GM12878 (cell line): ENCODE results near the gene ATP5F1B. TPM values are rescaled to one million over a fixed set of nuclear protein-coding genes. Genes with fewer than 3 reads are reported as not detected.
A peak's percentile ranks its signal among the peaks of the same experiment; 100 is the strongest.

ENCODE experiments used
- BACH1 ChIP-seq: fragments of 450-650 bp; IDR thresholded peaks from 2 replicates; pipeline ENCODE4 v1.6.1; 2017; ENCODE audit warnings: mild to moderate bottlenecking, borderline replicate concordance
- GATAD2B ChIP-seq: fragments of 450-650 bp; conservative IDR thresholded peaks from 2 replicates; pipeline ENCODE4 v1.6.1; 2017; ENCODE audit warnings: low read depth, mild to moderate bottlenecking, moderate library complexity
- IRF3 ChIP-seq: fragments of 450-650 bp; IDR thresholded peaks from 2 replicates; pipeline ENCODE4 v1.6.1; 2014; ENCODE audit warnings: mild to moderate bottlenecking
- NFIC ChIP-seq: IDR thresholded peaks from 2 replicates; pipeline ENCODE4 v1.6.1; 2012; ENCODE audit warnings: low read depth, mild to moderate bottlenecking, inconsistent platforms, low read length, moderate library complexity
- NFYB ChIP-seq: IDR thresholded peaks from 2 replicates; pipeline ENCODE4 v1.6.1; 2011; ENCODE audit warnings: low read depth, mild to moderate bottlenecking, low read length, improper control_type of control experiment, moderate library complexity; ENCODE audit not compliant: insufficient read depth
- NKRF ChIP-seq: fragments of 450-650 bp; conservative IDR thresholded peaks from 2 replicates; pipeline ENCODE4 v1.6.1; 2017; ENCODE audit warnings: mild to moderate bottlenecking, moderate library complexity
- PAX8 ChIP-seq: fragments of 450-650 bp; IDR thresholded peaks from 2 replicates; pipeline ENCODE4 v1.6.1; 2017; ENCODE audit warnings: mild to moderate bottlenecking, moderate library complexity
- POLR2A ChIP-seq: IDR thresholded peaks from 2 replicates; pipeline ENCODE4 v1.6.1; 2011; ENCODE audit warnings: low read depth, mild to moderate bottlenecking, low read length
- RFX5 ChIP-seq: IDR thresholded peaks from 2 replicates; pipeline ENCODE4 v1.6.1; 2011; ENCODE audit warnings: low read depth, low read length, improper control_type of control experiment
- RUNX3 ChIP-seq: IDR thresholded peaks from 2 replicates; pipeline ENCODE4 v1.6.1; 2012; ENCODE audit warnings: low read length, inconsistent platforms
- TCF3 ChIP-seq: IDR thresholded peaks from 2 replicates; pipeline ENCODE4 v1.6.1; 2012; ENCODE audit warnings: low read depth, mild to moderate bottlenecking, low read length, borderline replicate concordance; ENCODE audit not compliant: insufficient read depth
- ZBTB33 ChIP-seq: fragments of 450-650 bp; IDR thresholded peaks from 2 replicates; pipeline ENCODE4 v1.6.1; 2017; ENCODE audit warnings: mild to moderate bottlenecking
- ZNF207 ChIP-seq: fragments of 450-650 bp; IDR thresholded peaks from 2 replicates; pipeline ENCODE4 v1.6.1; 2014; ENCODE audit warnings: antibody characterized with exemption, mild to moderate bottlenecking, borderline replicate concordance
- ZNF384 ChIP-seq: IDR thresholded peaks from 2 replicates; pipeline ENCODE4 v1.6.1; 2012; ENCODE audit warnings: low read depth, mild to moderate bottlenecking, low read length, improper control_type of control experiment, borderline replicate concordance
- polyA plus RNA-seq, 11 experiments: library from polyadenylated mRNA; depleted of rRNA in 4 of 11; unstranded in 6 of 11; stranded (reverse) in 5 of 11; fragments of >200 nt; fragmentation: Nextera tagmentation in 4 of 11; fragmentation: Illumina TruSeq in 1 of 11; extraction: Ambion mirVana in 4 of 11; extraction: Trizol in 1 of 11; gene quantifications; 1 replicate in 1 of 11; 2 replicates in 10 of 11; pipeline versions ENCODE4 v1.2.1 to v1.2.3, GENCODE V29; 2011 to 2016; ENCODE audit warnings: inconsistent platforms in 2 of 11, missing spikeins in 2 of 11, low read depth in 1 of 11
- total RNA-seq, 4 experiments: library from RNA; depleted of rRNA in 3 of 4; stranded (reverse); fragments of >200 nt in 3 of 4; fragmentation: Illumina TruSeq in 1 of 4; extraction: Trizol in 1 of 4; gene quantifications; 2 replicates each; pipeline versions ENCODE4 v1.2.1 to v1.2.3, GENCODE V29; 2013 to 2021

Gene ATP5F1B
- total and polyA plus RNA-seq, 10 of the 15 experiments (the other 5 are each of a cell fraction or from before 2014, with no cell fraction given): 671 to 1,908 (median 1,031) TPM

- peak; percentile 86 for TF ChIP-seq NKRF
- 0 out of 2 replicates have a peak, but pooled peaks have one; percentile 56 for TF ChIP-seq PAX8
- peak; percentile 100 for TF ChIP-seq POLR2A
- peak; percentile 30; the same call in 1 of the 2 replicates for TF ChIP-seq ZNF207
- TF ChIP-seq TCF3: peak; percentile 72; the same call in 1 of the 2 replicates
- TF ChIP-seq RFX5: peak; percentile 57; the same call in 1 of the 2 replicates
- TF ChIP-seq GATAD2B: no peak
- TF ChIP-seq ZNF384: no peak
- peak; percentile 99 for TF ChIP-seq IRF3
- TF ChIP-seq NFYB: peak; percentile 90
- TF ChIP-seq NFIC: no peak; the same call in 1 of the 2 replicates
- TF ChIP-seq ZBTB33: peak; percentile 52; the same call in 1 of the 2 replicates
- peak; percentile 90 for TF ChIP-seq RUNX3
- peak; percentile 66; the same call in 1 of the 2 replicates for TF ChIP-seq BACH1
Measured at GRCh38 chr12:56645717-56646446, at the start of gene ATP5F1B (continued).
